GM12874 (cell line): ENCODE measurements around the gene COA1.

ENCODE experiments used
- TF ChIP-seq, protein P1 (sequence below): IDR thresholded peaks from 2 replicates; pipeline ENCODE4 v1.5.1; 2011; ENCODE audit warnings: low read depth, mild to moderate bottlenecking, control low read depth, low read length, moderate library complexity; ENCODE audit not compliant: insufficient read depth

COA1 gene

GRCh38 chr7:43737467-43738127 is 8.3 kb upstream of the COA1 start:
- TF ChIP-seq, protein P1, sequence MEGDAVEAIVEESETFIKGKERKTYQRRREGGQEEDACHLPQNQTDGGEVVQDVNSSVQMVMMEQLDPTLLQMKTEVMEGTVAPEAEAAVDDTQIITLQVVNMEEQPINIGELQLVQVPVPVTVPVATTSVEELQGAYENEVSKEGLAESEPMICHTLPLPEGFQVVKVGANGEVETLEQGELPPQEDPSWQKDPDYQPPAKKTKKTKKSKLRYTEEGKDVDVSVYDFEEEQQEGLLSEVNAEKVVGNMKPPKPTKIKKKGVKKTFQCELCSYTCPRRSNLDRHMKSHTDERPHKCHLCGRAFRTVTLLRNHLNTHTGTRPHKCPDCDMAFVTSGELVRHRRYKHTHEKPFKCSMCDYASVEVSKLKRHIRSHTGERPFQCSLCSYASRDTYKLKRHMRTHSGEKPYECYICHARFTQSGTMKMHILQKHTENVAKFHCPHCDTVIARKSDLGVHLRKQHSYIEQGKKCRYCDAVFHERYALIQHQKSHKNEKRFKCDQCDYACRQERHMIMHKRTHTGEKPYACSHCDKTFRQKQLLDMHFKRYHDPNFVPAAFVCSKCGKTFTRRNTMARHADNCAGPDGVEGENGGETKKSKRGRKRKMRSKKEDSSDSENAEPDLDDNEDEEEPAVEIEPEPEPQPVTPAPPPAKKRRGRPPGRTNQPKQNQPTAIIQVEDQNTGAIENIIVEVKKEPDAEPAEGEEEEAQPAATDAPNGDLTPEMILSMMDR = no peak

- TF ChIP-seq, protein P1 = no peak
Measured at GRCh38 chr7:43735802-43736603, 6.7 kb upstream of the COA1 start.

DNA sequence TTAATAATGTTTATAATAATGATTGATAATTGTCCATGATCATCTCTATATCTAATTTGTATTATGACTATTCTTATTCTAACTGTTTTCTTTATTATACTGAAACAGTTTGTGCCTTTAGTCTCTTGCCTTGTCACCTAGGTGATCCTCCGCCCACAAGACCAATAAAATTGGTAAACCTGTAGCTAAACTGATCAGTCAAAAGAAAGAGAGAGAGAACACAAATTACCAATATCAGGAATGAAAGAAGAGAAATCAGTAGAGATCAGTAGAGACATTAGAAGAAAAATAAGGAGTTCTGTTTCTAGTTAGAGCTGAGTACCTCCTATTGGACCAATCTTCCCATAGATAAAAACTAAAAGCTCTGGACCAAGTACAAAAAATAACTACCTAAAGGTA is 6.1 kb upstream of the COA1 start:
- TF ChIP-seq, protein P1 = no peak

- TF ChIP-seq, protein P1 = no peak
Measured at GRCh38 chr7:43729924-43730248, 563 bp upstream of the COA1 start.

DNA sequence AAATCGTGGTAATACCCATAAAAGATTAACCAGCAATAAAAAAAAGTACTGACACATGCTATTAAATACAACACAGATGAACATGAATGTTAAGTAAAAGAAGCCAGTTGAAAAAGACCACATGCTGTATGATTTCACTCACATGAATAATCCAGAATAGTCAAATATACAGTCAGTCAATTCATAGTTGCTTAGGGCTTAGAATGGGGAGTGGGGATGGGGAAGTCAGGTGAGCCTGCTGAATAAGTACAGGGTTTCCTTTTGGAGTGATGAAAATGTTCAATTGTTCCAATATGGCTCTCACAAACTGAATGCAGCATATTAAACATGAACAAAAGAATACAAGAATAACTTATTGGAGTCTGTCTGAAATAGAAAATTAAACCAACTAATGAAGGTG is 1.8 kb downstream of the COA1 start:
- TF ChIP-seq, protein P1 = no peak

DNA sequence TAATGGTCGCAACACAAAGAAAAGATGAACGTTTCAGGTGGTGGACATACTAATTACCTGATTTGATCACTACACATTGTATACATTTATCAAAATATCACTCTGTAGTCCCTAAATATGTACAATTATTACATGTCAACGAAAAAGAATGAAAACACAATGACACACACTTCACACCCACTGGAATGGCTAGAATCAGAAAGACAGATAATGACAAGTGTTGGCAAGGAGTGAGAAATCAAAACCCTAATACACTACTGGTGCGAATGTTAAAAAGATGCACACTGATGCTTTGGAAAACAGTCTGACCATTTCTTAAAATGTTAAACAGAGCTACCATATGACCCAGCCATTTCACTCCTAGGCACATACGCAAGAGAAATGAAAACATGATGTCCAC is 2.3 kb downstream of the COA1 start:
- TF ChIP-seq, protein P1 = no peak

- TF ChIP-seq, protein P1 = no peak
Measured at GRCh38 chr7:43726466-43726865, 2.9 kb downstream of the COA1 start.
